GM19043 (cell line): Measurements from ENCODE around the gene AGBL5.
A peak's percentile ranks its signal among the peaks of the same experiment; 100 is the strongest.

ENCODE experiments used
- ATAC-seq: cut with Tn5 transposase; IDR thresholded peaks from one replicate; pipeline ENCODE4 v1.9.1; 2021; ENCODE audit warnings: low read depth; ENCODE audit not compliant: unreplicated experiment

Gene AGBL5, protein sequence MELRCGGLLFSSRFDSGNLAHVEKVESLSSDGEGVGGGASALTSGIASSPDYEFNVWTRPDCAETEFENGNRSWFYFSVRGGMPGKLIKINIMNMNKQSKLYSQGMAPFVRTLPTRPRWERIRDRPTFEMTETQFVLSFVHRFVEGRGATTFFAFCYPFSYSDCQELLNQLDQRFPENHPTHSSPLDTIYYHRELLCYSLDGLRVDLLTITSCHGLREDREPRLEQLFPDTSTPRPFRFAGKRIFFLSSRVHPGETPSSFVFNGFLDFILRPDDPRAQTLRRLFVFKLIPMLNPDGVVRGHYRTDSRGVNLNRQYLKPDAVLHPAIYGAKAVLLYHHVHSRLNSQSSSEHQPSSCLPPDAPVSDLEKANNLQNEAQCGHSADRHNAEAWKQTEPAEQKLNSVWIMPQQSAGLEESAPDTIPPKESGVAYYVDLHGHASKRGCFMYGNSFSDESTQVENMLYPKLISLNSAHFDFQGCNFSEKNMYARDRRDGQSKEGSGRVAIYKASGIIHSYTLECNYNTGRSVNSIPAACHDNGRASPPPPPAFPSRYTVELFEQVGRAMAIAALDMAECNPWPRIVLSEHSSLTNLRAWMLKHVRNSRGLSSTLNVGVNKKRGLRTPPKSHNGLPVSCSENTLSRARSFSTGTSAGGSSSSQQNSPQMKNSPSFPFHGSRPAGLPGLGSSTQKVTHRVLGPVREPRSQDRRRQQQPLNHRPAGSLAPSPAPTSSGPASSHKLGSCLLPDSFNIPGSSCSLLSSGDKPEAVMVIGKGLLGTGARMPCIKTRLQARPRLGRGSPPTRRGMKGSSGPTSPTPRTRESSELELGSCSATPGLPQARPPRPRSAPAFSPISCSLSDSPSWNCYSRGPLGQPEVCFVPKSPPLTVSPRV

GRCh38 chr2:27050996-27051901, at the start of gene AGBL5:
Gene AGBL5 (plus strand): TSS chr2:27051668. CDS start chr2:27052959, 1,291 bp downstream.
- peak; percentile 70 for ATAC-seq

DNA sequence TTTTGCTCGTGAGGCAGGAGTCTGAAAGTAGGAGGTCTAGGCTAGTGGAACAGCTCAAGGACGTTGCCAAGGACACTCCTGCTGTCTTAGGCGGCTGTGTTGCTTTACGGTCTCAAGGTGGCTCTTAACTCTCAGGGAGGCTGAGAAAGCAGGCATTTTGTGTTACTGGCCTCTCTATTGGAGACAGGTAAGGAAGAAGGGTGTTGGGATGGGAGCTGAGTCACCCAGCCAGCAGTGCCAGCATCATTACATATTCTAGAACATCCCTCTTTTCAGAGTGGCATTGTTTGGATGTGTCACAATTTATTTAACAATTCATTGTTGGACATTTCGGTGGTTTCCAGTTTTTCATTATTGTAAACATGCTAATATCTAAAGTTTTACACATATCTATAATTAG, 49.5 kb upstream of the AGBL5 start:
- ATAC-seq = no peak

DNA sequence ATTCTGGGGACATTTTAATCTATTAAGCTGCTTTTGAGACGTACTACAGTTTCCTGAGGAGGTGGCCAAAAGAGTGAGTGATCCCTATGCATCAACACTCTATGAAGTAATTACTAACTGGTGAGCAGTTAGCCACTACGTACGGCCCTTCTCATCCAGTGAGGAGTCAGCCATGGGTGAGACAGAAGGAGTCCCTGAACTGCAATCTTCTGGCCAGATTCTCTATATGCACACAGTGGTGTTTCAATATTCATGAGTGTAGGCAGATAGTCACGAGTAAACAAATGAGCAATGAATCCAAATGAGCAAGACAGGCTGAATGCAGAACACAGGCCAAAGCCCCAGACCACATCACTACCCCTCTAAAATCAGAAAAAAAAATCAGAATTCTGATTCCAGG, 48.5 kb upstream of the AGBL5 start:
- ATAC-seq = no peak

GRCh38 chr2:27003857-27004256, 47.6 kb upstream of the AGBL5 start:
- ATAC-seq = no peak

GRCh38 chr2:27006602-27007415, 44.7 kb upstream of the AGBL5 start:
- no peak for ATAC-seq

- no peak for ATAC-seq
Observed at GRCh38 chr2:27007416-27008374, 43.8 kb upstream of the AGBL5 start.

- no peak for ATAC-seq
Observed at GRCh38 chr2:27008678-27009077, 42.8 kb upstream of the AGBL5 start.

- ATAC-seq = no peak
Observed at GRCh38 chr2:27009083-27009482, 42.4 kb upstream of the AGBL5 start.

DNA sequence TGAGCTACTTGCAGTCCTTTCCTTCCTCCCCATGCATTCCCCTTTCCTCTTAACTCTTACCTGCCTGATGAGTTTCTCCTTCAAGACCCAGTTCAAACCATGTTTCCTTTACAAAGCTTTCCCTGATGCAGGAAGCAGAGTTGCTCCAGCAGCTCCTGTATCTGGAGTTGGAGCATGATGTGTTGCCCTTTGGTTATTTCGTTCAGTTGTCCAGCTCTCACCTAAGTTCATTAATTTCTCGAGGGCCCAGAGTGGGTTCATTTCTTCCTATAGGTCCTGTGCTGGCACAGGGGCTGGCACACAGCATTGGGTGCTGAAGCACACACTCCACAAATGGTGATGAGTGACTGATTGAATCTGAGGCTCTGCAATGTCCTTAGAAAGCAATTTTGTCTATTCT, 41.8 kb upstream of the AGBL5 start:
- no peak for ATAC-seq

DNA sequence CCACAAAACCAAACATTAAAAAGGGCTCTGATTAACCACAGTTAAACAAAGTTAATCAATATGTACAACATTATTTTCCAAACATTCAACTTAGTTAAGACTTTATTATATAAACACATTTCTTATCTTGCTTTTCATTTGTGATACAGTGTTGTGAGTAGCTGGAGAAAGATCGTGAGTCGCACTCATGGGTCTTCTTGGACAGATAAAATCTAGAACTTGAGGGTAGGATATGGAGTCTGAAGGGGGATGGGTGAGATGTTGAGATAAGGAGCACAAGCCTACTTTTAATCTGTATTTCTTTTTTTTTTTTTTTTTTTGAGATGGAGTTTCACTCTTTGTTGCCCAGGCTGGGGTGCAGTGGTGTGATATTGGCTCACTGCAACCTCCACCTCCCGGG, 41.3 kb upstream of the AGBL5 start:
- ATAC-seq = no peak

DNA sequence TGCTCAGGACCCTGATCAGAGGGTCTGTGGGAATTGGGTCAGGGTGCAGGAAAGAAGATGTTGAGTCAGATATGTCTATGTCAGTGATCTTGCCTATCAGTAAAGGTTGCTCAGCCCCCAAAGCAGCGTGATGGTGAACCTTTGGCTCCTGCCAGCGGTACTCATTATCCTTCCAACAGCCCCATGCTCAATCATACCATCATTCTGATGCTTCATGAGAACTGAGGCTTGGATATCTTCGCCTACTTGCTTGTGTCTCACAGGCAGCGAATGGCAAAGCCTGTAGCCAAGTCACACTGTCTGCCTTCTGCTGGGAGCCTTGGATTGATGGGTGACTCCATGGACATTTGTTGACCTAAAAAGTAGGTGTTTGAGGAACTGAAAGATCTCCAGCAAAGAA, 37.7 kb upstream of the AGBL5 start:
- no peak for ATAC-seq

- ATAC-seq = no peak
Observed at GRCh38 chr2:27014771-27015433, 36.6 kb upstream of the AGBL5 start.

GRCh38 chr2:27016801-27017325, 34.6 kb upstream of the AGBL5 start:
- no peak for ATAC-seq

GRCh38 chr2:27018142-27018541, 33.3 kb upstream of the AGBL5 start:
- no peak for ATAC-seq

- no peak for ATAC-seq
Observed at GRCh38 chr2:27019459-27019858, 32.0 kb upstream of the AGBL5 start.

DNA sequence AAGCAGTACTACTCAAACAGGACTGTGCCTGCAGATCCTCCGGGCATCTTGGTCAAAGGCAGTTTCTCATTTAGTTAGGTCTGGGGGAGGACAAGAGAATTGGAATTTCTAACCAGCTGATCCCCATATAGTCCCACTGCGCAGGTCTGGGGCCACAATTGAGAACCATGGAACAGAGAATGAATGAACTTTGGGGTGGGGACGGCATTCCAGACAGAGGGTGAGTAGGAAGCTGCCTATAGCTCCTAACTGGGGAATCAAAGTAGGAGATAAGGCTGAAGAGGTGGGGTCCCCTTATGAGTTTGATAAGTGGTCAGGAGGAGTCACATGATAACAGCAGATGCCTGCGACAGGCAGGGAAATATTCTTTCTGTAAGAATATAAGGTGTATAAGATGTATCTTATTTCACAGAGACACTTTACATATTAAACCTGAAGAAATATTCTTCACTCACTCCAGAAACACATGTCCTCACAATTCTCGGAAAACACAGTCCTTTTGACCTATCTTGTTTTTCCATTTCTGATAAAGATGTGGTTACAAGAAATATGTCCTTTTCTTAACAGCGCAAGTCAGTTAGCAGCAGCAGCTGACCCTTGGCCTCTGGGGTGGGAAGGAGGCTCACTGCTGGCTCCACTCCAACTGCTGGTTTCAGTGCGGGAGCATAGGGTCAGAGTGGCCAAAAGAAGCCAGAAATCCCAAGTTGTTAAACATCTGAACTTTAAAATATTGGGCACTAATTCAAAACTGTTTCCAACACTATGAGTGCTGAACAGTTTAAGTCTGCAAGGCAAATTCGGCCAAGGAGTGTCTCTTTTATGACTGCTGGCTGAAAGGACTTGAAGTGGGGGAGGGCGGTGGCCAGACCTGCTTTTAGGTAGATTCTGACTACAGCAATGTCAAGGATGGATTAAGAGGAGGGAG, 31.3 kb upstream of the AGBL5 start:
- no peak for ATAC-seq
